Spinal cord (tissue), 10 donors: ENCODE data around the gene ATOX1. TPM values are rescaled to one million over a fixed set of nuclear protein-coding genes. Genes with fewer than 3 reads are reported as not detected.

Experiments
- DNase-seq, 6 donors: peaks; one replicate each; pipeline versions ENCODE4 v3.0.0 to v3.0.0-alpha.2; 2013 to 2015; ENCODE audit warnings: low spot score in 6 of 6, low read depth in 4 of 6
- H3K27ac ChIP-seq: one replicate; pipeline ENCODE4 v1.5.1; 2013; ENCODE audit warnings: low read depth, low read length, control low read depth
- H3K27me3 ChIP-seq: one replicate; pipeline ENCODE4 v1.6.1; 2013; ENCODE audit warnings: low read length; ENCODE audit not compliant: control insufficient read depth, insufficient read depth
- H3K36me3 ChIP-seq: one replicate; pipeline ENCODE4 v1.6.1; 2013; ENCODE audit warnings: low read length; ENCODE audit not compliant: control insufficient read depth, insufficient read depth
- H3K4me1 ChIP-seq: one replicate; pipeline ENCODE4 v1.6.1; 2013; ENCODE audit warnings: low read length; ENCODE audit not compliant: control insufficient read depth, insufficient read depth
- H3K4me3 ChIP-seq: one replicate; pipeline ENCODE4 v1.5.1; 2013; ENCODE audit warnings: low read depth, low read length, control low read depth
- H3K9me3 ChIP-seq: one replicate; pipeline ENCODE4 v1.6.1; 2013; ENCODE audit warnings: low read length; ENCODE audit not compliant: control insufficient read depth, insufficient read depth
- WGBS: methylation state at CpG from one replicate; pipeline ENCODE4 v1.1.5; 2013; ENCODE audit warnings: missing lambda C conversion rate; ENCODE audit not compliant: insufficient coverage; 5-methylcytosine and 5-hydroxymethylcytosine counted together
- long read RNA-seq, 4 donors: transcript quantifications; one replicate each; lab custom pipeline, GENCODE V29; 2026
- polyA plus RNA-seq, 2 donors: library from polyadenylated mRNA; unstranded; fragments of 120-200 nt; gene quantifications; one replicate each; pipeline ENCODE4 v1.2.1, GENCODE V29; 2013; ENCODE audit not compliant: insufficient read length in 2 of 2
- total RNA-seq, 2 donors: library from RNA; depleted of rRNA in 1 of 2; stranded (reverse); fragments of 120-200 nt in 1 of 2; fragments of >200 nt in 1 of 2; gene quantifications; one replicate each; pipeline versions ENCODE4 v1.2.3 to v1.2.4, GENCODE V29; 2013 to 2014
- donor health status: healthy.

ATOX1 gene
- total RNA-seq (100 to 1,000 TPM in 1 of 2 donors, 10 to 100 TPM in 1; 57.3 to 116 TPM), polyA plus RNA-seq (100 to 1,000 TPM; 102 to 105 TPM)
- long read RNA-seq, donor 1, transcript ATOX1-201 (4 exons, 488 nt) = major isoform, 110 of 141 reads
- long read RNA-seq, donor 1, transcript ATOX1-204 (2 exons, 423 nt) = minor isoform, 8 of 141 reads
- long read RNA-seq, donor 1, transcript ATOX1-205 (3 exons, 724 nt) = minor isoform, 12 of 141 reads
- long read RNA-seq, donor 1, partial matches to known transcripts = 8 of 141 reads
- long read RNA-seq, donor 1, other reads (novel, unspliced or antisense) = 0 of 141 reads
- long read RNA-seq, donor 2, transcript ATOX1-201 (4 exons, 488 nt) = major isoform, 33 of 36 reads
- long read RNA-seq, donor 2, partial matches to known transcripts = 0 of 36 reads
- long read RNA-seq, donor 2, other reads (novel, unspliced or antisense) = 0 of 36 reads
- long read RNA-seq, donor 3, transcript ATOX1-201 (4 exons, 488 nt) = major isoform, 42 of 59 reads
- long read RNA-seq, donor 3, partial matches to known transcripts = 0 of 59 reads
- long read RNA-seq, donor 3, other reads (novel, unspliced or antisense) = 12 of 59 reads
- long read RNA-seq, donor 4, transcript ATOX1-204 (2 exons, 423 nt) = minor isoform, 10 of 88 reads
- long read RNA-seq, donor 4, transcript ATOX1-201 (4 exons, 488 nt) = major isoform, 54 of 88 reads
- long read RNA-seq, donor 4, partial matches to known transcripts = 18 of 88 reads
- long read RNA-seq, donor 4, other reads (novel, unspliced or antisense) = 0 of 88 reads

- peak in 5 of 6 donors; percentile 76 to 97 (median 89) for DNase-seq
- Histone ChIP-seq H3K9me3 (no peaks in the 10 kb centered on the region), H3K4me1 (peaks cover 16% of the 10 kb centered on the region), H3K36me3 (no peaks in the 10 kb centered on the region), H3K27ac (peak within 1 kb of the TSS; percentile 89), H3K4me3 (peak within 1 kb of the TSS; percentile 91), H3K27me3 (no peaks in the 10 kb centered on the region)
- under 1% methylated on average over 47 of the region's 61 CpGs for WGBS
Observed at GRCh38 chr5:151758430-151759241, at the start of gene ATOX1. TSS of gene ATOX1 (minus strand) at chr5:151758631. CDS start at chr5:151758551, 80 bp downstream.

DNA sequence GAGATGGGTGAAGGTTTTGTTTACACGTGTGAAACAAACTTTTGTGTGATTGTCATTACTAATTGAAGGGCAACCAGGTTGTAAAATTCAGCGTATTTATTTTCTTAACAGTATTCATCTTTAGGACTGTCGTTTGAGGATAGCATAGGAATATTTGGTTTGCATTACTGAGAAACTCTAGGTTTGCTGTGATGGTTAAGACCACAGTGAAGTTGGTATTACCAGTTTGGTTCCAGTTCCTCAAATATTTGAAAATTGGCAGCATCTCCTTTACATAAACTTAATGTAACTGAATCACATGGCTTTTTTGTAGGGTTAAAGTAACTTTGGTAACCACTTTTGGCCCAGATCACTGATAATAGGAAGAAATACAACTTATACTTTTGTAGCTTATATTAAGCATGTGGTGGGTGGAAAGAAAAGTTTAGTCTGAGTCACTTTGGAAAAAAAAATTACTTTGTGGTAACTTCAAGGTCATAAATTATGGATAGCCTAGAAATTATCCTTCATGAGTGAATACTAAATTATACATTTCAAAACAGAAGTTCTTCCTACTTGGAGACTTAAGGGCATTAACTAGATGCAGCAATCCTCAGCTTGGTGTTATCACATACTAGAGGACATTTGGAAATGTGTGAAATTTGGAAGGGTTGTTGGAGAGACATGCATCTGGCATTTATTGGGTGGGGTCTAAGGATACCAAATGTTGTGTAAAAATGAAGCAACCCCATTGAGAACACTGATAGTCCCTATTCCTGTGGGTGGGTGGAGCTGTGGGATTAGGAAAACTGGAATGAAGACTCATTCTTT, 47.2 kb upstream of the ATOX1 start:
- WGBS = no CpG with 5 or more reads among the region's 3 CpGs
- Histone ChIP-seq H3K4me1 (no peaks in the 10 kb centered on the region), H3K27ac (no peak overlapping the region), H3K4me3 (no peak overlapping the region), H3K27me3 (no peaks in the 10 kb centered on the region), H3K9me3 (no peaks in the 10 kb centered on the region), H3K36me3 (peaks cover 17% of the 10 kb centered on the region)
- DNase-seq = no peak

- no peak for DNase-seq
- WGBS = 85% methylated on average over 2 of the region's 2 CpGs
- Histone ChIP-seq H3K4me3 (no peak overlapping the region), H3K27ac (no peak overlapping the region), H3K9me3 (no peaks in the 10 kb centered on the region), H3K4me1 (no peaks in the 10 kb centered on the region), H3K27me3 (no peaks in the 10 kb centered on the region), H3K36me3 (peaks cover 31% of the 10 kb centered on the region)
Observed at GRCh38 chr5:151800532-151800931, 42.1 kb upstream of the ATOX1 start.

DNA sequence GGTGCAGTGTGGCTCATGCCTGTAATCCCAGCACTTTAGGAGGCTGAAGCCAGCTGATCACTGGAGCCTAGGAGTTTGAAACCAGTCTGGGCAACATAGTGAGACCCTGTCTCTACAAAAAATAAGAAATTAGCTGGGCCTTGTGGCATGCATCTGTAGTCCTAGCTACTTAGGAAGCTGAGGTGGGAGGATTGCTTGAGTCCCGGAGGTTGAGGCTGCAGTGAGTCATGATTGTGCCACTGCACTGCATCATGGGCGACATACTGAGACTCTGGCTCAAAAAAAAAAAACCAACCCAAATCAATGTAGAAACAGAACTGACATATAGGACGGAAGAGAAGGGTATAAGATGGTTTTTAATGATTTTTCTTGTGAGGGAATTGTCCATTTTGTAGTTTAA, 41.0 kb upstream of the ATOX1 start:
- no peaks in the 10 kb centered on the region for H3K4me1 ChIP-seq
- no peak for DNase-seq
- peaks cover 35% of the 10 kb centered on the region for H3K36me3 ChIP-seq
- no peaks in the 10 kb centered on the region for H3K9me3 ChIP-seq
- no CpG with 5 or more reads among the region's 3 CpGs for whole genome bisulfite sequencing
- no peak overlapping the region for H3K27ac ChIP-seq
- H3K4me3 ChIP-seq = no peak overlapping the region
- no peaks in the 10 kb centered on the region for H3K27me3 ChIP-seq

GRCh38 chr5:151798674-151799073, 40.2 kb upstream of the ATOX1 start:
- Histone ChIP-seq H3K4me3 (no peak overlapping the region), H3K36me3 (peaks cover 34% of the 10 kb centered on the region), H3K27me3 (no peaks in the 10 kb centered on the region), H3K4me1 (no peaks in the 10 kb centered on the region), H3K27ac (no peak overlapping the region), H3K9me3 (no peaks in the 10 kb centered on the region)
- DNase-seq = no peak
- WGBS = 94% methylated on average over 2 of the region's 3 CpGs

DNA sequence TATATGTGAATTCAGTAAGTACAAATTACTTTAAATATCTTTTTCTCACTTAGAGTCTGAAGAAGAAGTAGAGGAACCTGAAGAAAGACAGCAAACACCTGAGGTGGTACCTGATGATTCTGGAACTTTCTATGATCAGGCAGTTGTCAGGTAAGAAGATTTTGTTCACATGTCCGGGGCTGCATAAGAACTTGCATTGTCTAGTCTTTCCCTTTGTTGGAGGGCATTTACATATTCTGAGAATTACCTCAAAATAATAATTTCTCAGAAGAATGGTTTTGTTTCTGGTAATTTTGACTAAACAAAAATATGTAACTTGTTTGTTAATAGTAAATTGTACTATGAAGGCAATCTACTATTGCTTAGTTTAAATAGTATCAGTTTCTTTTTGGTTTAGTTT, 37.0 kb upstream of the ATOX1 start:
- Histone ChIP-seq H3K27me3 (no peaks in the 10 kb centered on the region), H3K4me3 (no peak overlapping the region), H3K9me3 (no peaks in the 10 kb centered on the region), H3K27ac (no peak overlapping the region), H3K4me1 (no peaks in the 10 kb centered on the region), H3K36me3 (peaks cover 41% of the 10 kb centered on the region)
- WGBS = no CpG with 5 or more reads among the region's 1 CpG
- DNase-seq = no peak

GRCh38 chr5:151793358-151793757, 34.9 kb upstream of the ATOX1 start:
- DNase-seq = no peak
- Histone ChIP-seq H3K36me3 (peaks cover 41% of the 10 kb centered on the region), H3K27me3 (no peaks in the 10 kb centered on the region), H3K9me3 (no peaks in the 10 kb centered on the region), H3K27ac (no peak overlapping the region), H3K4me3 (no peak overlapping the region), H3K4me1 (no peaks in the 10 kb centered on the region)
- 100% methylated on average over 1 of the region's 3 CpGs for WGBS

- 87% methylated on average over 2 of the region's 6 CpGs for WGBS
- no peaks in the 10 kb centered on the region for H3K9me3 ChIP-seq
- DNase-seq = no peak
- no peaks in the 10 kb centered on the region for H3K4me1 ChIP-seq
- H3K4me3 ChIP-seq = no peak overlapping the region
- no peaks in the 10 kb centered on the region for H3K27me3 ChIP-seq
- H3K36me3 ChIP-seq = peaks cover 31% of the 10 kb centered on the region
- no peak overlapping the region for H3K27ac ChIP-seq
Observed at GRCh38 chr5:151787817-151788216, 29.4 kb upstream of the ATOX1 start.

DNA sequence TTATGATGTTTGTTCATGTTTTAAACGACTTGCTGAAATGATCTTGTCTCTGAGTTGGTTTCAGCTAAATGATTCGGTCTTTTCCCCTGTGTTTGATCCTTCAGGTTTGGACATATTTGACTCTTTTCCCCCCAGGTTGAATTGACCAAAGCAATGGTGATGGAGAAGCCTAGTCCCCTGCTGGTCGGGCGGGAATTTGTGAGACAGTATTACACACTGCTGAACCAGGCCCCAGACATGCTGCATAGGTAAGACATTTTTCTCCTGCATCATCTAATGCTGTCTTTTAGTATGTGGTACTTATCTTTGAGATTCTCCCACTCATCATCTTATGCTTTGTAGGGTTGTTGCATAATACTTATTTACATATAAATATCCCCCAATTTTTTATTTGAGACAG, 28.0 kb upstream of the ATOX1 start:
- Histone ChIP-seq H3K9me3 (no peaks in the 10 kb centered on the region), H3K4me3 (no peak overlapping the region), H3K27ac (no peak overlapping the region), H3K4me1 (no peaks in the 10 kb centered on the region), H3K27me3 (no peaks in the 10 kb centered on the region), H3K36me3 (peaks cover 25% of the 10 kb centered on the region)
- no CpG with 5 or more reads among the region's 4 CpGs for WGBS
- no peak for DNase-seq
